ENCODE results near the gene MGAT1. TPM values are rescaled to one million over a fixed set of nuclear protein-coding genes. Genes with fewer than 3 reads are reported as not detected.

MGAT1 gene
- total RNA-seq, 1 experiment from 2014 or later, result 93.6 TPM

GRCh38 chr5:180736536-180736935, 66.1 kb downstream of the MGAT1 start (continued):
- TF ChIP-seq ZNF281 (CRISPR knock-in tag; IDR thresholded peaks at IDR 0.05) (no peak), ZNF416 (CRISPR knock-in tag; IDR thresholded peaks at IDR 0.05) (no peak), HMGA2 (CRISPR knock-in tag; IDR thresholded peaks at IDR 0.05) (no peak), EMX1 (CRISPR knock-in tag; IDR thresholded peaks at IDR 0.05) (no peak), MYBL2 (CRISPR knock-in tag; IDR thresholded peaks at IDR 0.05) (no peak)
- TF ChIP-seq, protein P1, sequence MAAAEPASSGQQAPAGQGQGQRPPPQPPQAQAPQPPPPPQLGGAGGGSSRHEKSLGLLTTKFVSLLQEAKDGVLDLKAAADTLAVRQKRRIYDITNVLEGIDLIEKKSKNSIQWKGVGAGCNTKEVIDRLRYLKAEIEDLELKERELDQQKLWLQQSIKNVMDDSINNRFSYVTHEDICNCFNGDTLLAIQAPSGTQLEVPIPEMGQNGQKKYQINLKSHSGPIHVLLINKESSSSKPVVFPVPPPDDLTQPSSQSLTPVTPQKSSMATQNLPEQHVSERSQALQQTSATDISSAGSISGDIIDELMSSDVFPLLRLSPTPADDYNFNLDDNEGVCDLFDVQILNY (CRISPR knock-in tag; IDR thresholded peaks at IDR 0.05), result no peak

Other genes with a start within 250 kb of the MGAT1 start
- gene SCGB3A1, start 211.3 kb downstream of the MGAT1 start, total RNA-seq (2021), result 0.39 TPM in 1 of 3 replicates, not detected in the others
- 11.0 to 12.7 TPM (median 12.4 TPM) in 3 replicates for gene FLT4, start 153.2 kb downstream of the MGAT1 start, total RNA-seq (2021)
- not detected in 3 replicates for gene OR2Y1, start 62.7 kb downstream of the MGAT1 start, total RNA-seq (2021)
- gene ZFP62, start 58.5 kb upstream of the MGAT1 start, total RNA-seq (2021), result 35.7 to 41.2 TPM (median 39.5 TPM) in 3 replicates
- gene BTNL8, start 96.4 kb upstream of the MGAT1 start, total RNA-seq (2021), result 0.48 to 0.96 TPM (median 0.85 TPM) in 3 replicates
- gene BTNL3, start 186.0 kb upstream of the MGAT1 start, total RNA-seq (2021), result not detected in 3 replicates
- gene BTNL9, start 237.5 kb upstream of the MGAT1 start, total RNA-seq (2021), result 1.6 to 3.4 TPM (median 1.8 TPM) in 3 replicates